Panc1 (cell line): ENCODE data around the gene ITGB4.

Experiments
- POLR2AphosphoS5 ChIP-seq: IDR thresholded peaks from 2 replicates; pipeline ENCODE4 v1.6.1; 2012; ENCODE audit warnings: mild to moderate bottlenecking, low read depth, low read length, moderate library complexity
- TF ChIP-seq, protein P1 (sequence below): fragments of 450-650 bp; IDR thresholded peaks from 2 replicates; pipeline ENCODE4 v1.5.1; 2017; ENCODE audit warnings: mild to moderate bottlenecking
- TF ChIP-seq, protein P2 (sequence below), 2 experiments: IDR thresholded peaks; 2 replicates each; pipeline ENCODE4 v1.6.1; 2011 to 2012; ENCODE audit warnings: low read depth in 2 of 2, control low read depth in 1 of 2, low read length in 1 of 2, mild to moderate bottlenecking in 1 of 2, moderate library complexity in 1 of 2; ENCODE audit not compliant: insufficient read depth in 1 of 2

DNA sequence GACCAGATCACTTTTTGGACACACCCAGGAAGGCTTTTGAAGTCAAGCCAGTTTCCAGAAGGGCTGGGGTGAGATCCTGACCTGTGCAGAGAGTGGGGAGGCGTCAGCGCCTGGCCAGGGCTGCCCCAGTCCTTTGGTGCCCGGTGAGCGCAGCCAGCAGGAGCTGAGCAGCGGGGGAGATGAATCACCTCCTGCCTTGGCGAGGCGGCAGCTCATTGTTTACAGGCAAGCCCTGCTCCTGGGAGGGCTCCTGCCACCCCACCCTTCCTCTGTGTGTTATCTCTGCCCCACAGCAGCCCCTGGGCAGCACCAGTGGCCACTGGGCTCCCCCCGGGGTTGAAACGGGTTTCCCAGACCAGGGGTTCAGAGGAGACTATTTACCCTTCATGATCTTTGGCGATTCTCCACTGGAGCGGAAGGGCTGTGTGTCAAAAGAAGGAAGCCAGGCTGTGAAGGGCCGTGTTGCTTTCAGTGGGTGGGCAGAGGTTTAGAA, 14.1 kb upstream of the ITGB4 start:
- TF ChIP-seq, protein P1, sequence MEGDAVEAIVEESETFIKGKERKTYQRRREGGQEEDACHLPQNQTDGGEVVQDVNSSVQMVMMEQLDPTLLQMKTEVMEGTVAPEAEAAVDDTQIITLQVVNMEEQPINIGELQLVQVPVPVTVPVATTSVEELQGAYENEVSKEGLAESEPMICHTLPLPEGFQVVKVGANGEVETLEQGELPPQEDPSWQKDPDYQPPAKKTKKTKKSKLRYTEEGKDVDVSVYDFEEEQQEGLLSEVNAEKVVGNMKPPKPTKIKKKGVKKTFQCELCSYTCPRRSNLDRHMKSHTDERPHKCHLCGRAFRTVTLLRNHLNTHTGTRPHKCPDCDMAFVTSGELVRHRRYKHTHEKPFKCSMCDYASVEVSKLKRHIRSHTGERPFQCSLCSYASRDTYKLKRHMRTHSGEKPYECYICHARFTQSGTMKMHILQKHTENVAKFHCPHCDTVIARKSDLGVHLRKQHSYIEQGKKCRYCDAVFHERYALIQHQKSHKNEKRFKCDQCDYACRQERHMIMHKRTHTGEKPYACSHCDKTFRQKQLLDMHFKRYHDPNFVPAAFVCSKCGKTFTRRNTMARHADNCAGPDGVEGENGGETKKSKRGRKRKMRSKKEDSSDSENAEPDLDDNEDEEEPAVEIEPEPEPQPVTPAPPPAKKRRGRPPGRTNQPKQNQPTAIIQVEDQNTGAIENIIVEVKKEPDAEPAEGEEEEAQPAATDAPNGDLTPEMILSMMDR = no peak
- TF ChIP-seq, protein P2, sequence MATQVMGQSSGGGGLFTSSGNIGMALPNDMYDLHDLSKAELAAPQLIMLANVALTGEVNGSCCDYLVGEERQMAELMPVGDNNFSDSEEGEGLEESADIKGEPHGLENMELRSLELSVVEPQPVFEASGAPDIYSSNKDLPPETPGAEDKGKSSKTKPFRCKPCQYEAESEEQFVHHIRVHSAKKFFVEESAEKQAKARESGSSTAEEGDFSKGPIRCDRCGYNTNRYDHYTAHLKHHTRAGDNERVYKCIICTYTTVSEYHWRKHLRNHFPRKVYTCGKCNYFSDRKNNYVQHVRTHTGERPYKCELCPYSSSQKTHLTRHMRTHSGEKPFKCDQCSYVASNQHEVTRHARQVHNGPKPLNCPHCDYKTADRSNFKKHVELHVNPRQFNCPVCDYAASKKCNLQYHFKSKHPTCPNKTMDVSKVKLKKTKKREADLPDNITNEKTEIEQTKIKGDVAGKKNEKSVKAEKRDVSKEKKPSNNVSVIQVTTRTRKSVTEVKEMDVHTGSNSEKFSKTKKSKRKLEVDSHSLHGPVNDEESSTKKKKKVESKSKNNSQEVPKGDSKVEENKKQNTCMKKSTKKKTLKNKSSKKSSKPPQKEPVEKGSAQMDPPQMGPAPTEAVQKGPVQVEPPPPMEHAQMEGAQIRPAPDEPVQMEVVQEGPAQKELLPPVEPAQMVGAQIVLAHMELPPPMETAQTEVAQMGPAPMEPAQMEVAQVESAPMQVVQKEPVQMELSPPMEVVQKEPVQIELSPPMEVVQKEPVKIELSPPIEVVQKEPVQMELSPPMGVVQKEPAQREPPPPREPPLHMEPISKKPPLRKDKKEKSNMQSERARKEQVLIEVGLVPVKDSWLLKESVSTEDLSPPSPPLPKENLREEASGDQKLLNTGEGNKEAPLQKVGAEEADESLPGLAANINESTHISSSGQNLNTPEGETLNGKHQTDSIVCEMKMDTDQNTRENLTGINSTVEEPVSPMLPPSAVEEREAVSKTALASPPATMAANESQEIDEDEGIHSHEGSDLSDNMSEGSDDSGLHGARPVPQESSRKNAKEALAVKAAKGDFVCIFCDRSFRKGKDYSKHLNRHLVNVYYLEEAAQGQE (IDR thresholded peaks at IDR 0.05; ENCODE audit: insufficient read depth in 1 of 2, low read depth in 2 of 2, low read length in 1 of 2) = no peak
- TF ChIP-seq POLR2AphosphoS5 = no peak
